ENCODE data around the gene SLC7A8. TPM values are rescaled to one million over a fixed set of nuclear protein-coding genes. Genes with fewer than 3 reads are reported as not detected.

The SLC7A8 gene
- total RNA-seq, 2 donors from 2014 or later, result 21.5 to 23.8 TPM

DNA sequence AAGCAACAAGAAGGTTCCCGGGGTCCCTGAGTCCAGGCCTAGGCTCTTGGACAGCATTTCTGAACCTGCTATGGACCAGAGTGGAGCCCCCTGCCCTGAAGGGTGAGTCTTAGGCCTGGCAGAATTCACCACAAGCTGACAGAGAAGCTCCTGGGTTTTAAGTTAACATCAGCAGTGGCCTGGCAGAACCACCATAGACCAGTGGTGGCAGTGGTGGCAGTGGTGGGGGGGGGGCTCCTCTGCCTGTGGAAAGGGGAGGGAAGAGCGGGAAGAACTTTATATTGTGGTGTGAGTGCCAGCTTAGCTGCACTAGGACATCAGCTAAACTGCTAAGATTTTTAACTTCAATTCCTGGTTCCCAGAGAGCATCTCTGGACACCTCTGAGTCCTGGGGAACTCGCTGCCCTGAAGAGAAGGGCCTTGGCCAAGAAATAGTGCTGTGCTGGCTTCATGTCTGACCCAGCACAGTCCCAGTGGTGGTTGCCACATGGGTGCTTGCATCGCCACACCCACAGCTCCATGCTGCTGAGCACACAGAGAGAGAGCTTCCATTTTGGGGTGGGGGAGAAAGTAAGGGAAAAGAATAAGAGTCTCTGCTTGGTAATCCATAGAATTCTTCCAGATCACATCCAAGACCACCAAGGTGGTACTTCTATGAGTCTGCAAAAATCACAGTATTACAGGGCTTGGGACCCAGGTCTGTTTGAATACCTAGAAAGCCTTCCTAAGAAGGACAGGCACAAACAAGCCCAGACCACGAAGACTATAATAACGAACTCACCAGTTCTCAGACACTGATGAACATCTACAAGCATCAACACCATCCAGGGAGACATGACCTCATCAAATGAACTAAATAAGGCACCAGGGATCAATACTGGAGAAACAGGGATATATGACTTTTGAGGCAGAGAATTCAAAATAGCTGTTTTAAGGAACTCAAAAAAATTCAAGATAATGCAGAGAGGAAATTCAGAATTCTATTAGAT lies 33.9 kb upstream of the SLC7A8 start:
- no peak for TF ChIP-seq CTCF (IDR thresholded peaks at IDR 0.05)
- intact Hi-C loops (cut with DNase I), result no loop called here

DNA sequence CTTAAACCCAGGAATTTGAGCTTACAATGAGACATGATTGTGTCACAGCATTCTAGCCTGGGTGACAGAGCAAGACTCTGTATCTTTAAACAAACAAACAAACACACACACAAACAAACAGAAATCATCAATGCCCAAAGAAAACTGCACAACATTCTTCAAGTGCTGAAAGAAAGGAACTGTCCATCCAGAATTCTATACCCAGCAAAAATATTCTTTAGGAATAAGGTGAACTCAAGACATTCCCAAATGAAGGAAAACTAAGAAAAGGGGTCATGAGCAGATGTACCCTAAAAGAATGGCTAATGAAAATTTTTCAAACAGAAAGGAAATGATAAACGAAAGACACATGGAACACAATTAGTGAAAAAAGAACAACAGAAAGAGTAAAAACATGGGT lies 32.0 kb upstream of the SLC7A8 start:
- H3K36me3 ChIP-seq, result no peaks in the 10 kb centered on the region
- no peak for DNase-seq
- H3K9ac ChIP-seq (ENCODE audit: low read depth in 2 of 2, low read length in 2 of 2), result no peak overlapping the region
- intact Hi-C loops (cut with DNase I), result no loop called here
- no peak overlapping the region for H3K27ac ChIP-seq
- H3K9me3 ChIP-seq, result no peaks in the 10 kb centered on the region
- H3K27me3 ChIP-seq, result no peaks in the 10 kb centered on the region
- TF ChIP-seq CTCF (IDR thresholded peaks at IDR 0.05), result no peak
- no peaks in the 10 kb centered on the region for H3K4me1 ChIP-seq
- no peak overlapping the region for H3K4me3 ChIP-seq

More for the DNA sequence above, 33.9 kb upstream of the SLC7A8 start:
- Histone ChIP-seq H3K4me3 (no peak overlapping the region), H3K27me3 (no peaks in the 10 kb centered on the region), H3K4me1 (no peaks in the 10 kb centered on the region), H3K36me3 (no peaks in the 10 kb centered on the region), H3K9ac (ENCODE audit: low read depth in 2 of 2, low read length in 2 of 2) (no peak overlapping the region), H3K27ac (no peak overlapping the region), H3K9me3 (no peaks in the 10 kb centered on the region)
- no peak for DNase-seq

GRCh38 chr14:23209651-23210423 lies 26.4 kb upstream of the SLC7A8 start:
- H3K4me1 ChIP-seq, result no peaks in the 10 kb centered on the region
- H3K27ac ChIP-seq, result no peak overlapping the region
- H3K9ac ChIP-seq (ENCODE audit: low read depth in 2 of 2, low read length in 2 of 2), result no peak overlapping the region
- DNase-seq, result no peak
- H3K27me3 ChIP-seq, result no peaks in the 10 kb centered on the region
- no peaks in the 10 kb centered on the region for H3K36me3 ChIP-seq
- no peaks in the 10 kb centered on the region for H3K9me3 ChIP-seq
- no peak overlapping the region for H3K4me3 ChIP-seq
- no peak for TF ChIP-seq CTCF (IDR thresholded peaks at IDR 0.05)
- intact Hi-C loops (cut with DNase I), result no loop called here

DNA sequence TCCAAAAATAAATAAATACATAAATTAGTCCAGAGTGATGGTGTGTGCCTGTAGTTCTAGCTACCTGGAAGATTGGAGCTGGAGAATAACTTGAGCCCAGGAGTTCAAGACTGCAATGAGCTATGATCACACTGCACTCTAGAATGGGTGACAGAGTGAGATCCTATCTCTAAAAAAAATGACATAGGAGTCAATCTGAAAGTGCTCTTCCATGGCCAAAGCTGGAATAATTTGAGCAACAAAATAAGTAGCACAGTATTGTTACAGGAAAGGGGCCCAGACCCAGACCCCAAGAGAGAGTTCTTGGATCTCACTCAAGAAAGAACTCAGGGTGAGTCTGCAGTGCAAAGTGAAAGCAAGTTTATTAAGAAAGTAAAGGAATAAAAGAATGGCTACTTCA lies 24.9 kb upstream of the SLC7A8 start:
- no peak overlapping the region for H3K4me3 ChIP-seq
- no peak overlapping the region for H3K9ac ChIP-seq (ENCODE audit: low read depth in 2 of 2, low read length in 2 of 2)
- H3K36me3 ChIP-seq, result no peaks in the 10 kb centered on the region
- no peaks in the 10 kb centered on the region for H3K27me3 ChIP-seq
- no peaks in the 10 kb centered on the region for H3K9me3 ChIP-seq
- H3K27ac ChIP-seq, result no peak overlapping the region
- DNase-seq, result no peak
- H3K4me1 ChIP-seq, result no peaks in the 10 kb centered on the region
- no peak for TF ChIP-seq CTCF (IDR thresholded peaks at IDR 0.05)
- intact Hi-C loops (cut with DNase I), result no loop called here

- no peaks in the 10 kb centered on the region for H3K4me1 ChIP-seq
- H3K9ac ChIP-seq (ENCODE audit: low read depth in 2 of 2, low read length in 2 of 2), result no peak overlapping the region
- no peak overlapping the region for H3K4me3 ChIP-seq
- no peaks in the 10 kb centered on the region for H3K27me3 ChIP-seq
- no peaks in the 10 kb centered on the region for H3K36me3 ChIP-seq
- H3K9me3 ChIP-seq, result no peaks in the 10 kb centered on the region
- intact Hi-C loops (cut with DNase I), result no loop called here
- no peak for DNase-seq
- no peak overlapping the region for H3K27ac ChIP-seq
- no peak for TF ChIP-seq CTCF (IDR thresholded peaks at IDR 0.05)
Measured at GRCh38 chr14:23207146-23207540, 23.7 kb upstream of the SLC7A8 start.
